ENCODE data around the gene FBXW7.
A peak's percentile ranks its signal among the peaks of the same experiment; 100 is the strongest.

The FBXW7 gene

DNA sequence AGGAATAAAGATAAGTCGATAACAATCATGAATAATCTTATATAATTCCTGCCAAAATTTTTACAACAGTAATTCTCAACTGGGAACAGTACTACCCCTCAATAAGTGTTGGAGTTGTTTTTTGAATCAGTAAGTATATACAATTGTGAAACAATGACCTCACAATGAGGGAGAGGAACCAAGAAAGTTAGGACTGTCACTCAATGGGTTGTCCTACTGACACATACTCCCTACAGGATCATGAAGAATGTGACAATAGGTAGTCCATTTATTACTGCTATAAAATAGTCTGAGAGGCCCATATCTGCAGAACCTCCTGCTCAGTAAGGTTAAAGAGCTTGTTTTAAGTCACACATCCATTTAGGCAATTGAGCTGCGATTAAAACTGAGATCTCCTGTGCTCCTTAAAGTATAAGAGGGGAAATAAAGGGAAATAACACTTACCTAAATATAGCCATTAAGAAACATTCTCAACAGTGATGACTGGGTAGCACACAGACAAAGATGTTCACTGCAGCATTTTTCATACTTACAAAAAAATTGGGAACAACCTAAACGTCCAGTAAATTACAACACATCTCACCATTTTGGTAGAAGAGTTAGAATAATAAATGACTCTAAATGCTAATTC, 26.2 kb downstream of the FBXW7 start:
- no peak for DNase-seq

- no peak for DNase-seq
These were observed 27.1 kb downstream of the FBXW7 start for GRCh38 chr4:152508818-152509217.

DNA sequence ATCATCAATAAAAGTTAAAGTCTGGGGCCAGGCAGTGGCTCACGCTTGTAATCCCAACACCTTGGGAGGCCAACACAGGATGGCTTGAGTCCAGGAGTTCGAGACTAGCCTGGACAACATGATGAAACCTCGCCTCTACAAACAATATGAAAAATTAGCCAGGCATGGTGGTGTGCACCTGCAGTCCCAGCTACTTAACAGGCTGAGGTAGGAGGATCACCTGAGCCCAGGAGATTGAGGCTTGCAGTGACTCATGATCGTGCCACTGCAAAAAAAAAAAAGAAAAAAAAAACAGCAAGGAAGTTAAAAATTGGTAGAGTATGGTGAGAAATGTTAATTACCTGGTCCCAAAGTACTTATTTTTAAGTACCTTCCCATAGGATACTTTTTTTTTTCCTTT, 27.5 kb downstream of the FBXW7 start:
- no peak for DNase-seq

DNA sequence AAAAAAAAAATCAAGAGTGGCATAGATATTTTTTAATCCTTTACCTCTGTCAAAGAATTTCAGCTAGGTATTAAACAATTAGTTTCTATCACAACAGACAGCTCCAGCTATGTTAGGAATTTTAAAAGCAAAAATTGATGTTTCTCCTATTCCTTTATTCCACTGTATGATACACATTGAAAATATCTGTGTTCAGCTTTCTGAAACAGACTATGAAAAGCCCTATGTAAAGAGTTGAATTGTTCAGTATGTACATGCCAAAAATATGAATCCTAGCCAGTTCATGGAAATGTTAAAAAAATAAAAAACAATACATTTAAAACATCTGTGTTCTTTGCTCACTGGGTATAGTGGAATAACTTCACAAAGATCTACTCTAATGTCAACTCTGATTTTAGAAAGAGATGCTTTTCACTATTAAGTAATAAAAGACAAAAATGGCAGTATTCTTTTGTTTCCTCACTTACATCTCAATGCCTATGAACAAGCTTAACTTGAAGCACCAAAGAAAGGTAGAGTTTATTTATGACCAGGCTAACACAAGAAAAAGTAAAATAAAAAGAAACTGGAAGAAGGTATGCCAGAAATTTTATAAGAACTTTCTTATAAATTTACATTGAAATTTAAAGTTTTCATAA, 32.1 kb downstream of the FBXW7 start:
- DNase-seq: no peak

DNA sequence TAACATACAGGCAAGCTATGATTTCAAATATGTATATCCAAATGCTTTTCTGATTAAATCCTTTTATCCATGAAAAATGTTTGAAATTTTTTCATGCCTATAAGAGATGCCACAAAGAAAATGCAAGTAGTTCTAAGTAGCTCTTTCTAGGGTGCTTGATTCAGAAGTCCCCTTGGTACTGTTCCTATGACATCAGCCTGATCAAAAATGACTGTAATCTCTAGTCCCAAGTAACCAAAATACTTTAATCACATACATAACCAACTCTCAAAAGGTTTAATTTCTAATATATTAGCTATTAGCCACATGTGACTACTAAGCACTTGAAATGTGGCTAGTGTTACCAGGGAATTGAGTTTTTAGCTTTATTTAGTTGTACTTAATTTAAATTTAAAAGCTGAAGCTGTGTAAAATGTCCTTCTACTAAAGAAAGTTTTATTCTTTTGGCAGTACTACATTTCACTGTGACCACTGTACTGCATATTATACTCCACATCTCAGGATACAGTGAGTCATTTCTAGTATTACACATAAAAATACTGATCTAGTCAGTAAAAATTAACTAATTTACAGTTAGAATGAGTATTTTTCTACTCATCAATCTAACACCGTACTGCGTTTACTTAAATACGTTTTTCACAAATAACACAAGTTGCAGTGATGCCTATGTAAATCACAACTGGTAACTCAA, 33.9 kb downstream of the FBXW7 start:
- no peak for DNase-seq

DNA sequence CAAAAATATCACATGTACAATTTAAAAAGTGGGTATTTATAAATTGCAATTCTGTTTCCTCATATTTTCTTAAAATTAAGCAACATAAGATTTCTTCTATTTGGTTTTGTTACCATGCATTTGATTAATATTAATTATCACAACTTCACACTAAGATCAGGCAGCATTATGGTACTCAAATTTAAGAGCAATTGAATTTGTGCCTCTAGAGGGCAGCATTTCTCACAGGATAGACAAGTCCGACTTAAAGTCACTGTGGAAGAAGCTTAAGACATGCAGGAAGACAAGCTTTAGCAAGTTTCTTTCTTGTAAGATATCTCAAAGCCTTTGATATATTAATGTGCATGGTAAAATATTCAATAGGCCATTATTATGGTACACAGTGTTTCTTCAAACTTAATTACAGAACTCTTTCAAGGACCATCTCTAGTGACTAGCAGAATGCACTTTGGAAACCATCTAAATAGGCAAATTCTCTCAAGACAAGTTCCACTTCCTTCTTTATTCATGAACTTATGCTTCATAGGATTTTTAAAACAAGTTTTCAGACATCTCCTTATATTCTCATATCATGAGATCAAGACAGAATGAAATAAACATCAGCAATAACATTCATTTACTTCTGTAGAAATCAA, 35.0 kb downstream of the FBXW7 start:
- peak; percentile 50 for DNase-seq

DNA sequence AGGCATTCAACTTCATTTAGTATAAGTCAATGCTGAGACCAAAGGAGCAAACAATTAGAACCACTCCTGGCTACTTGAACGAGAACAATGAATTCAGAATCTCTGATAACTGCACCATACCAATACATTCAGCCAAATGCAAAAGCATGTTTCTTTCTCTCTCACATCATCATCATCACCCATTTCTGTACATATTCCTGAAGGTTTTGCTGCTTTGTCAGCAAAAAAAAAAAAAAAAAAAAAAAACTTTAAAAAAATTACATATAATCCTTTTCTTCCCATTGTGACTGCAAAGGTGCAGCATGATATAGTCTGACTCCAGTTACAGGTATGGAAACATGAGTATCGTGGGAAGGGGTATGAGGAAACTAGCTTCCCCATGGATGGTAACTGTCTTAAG, 35.6 kb downstream of the FBXW7 start:
- no peak for DNase-seq

GRCh38 chr4:152499344-152499743, 36.5 kb downstream of the FBXW7 start:
- no peak for DNase-seq

DNA sequence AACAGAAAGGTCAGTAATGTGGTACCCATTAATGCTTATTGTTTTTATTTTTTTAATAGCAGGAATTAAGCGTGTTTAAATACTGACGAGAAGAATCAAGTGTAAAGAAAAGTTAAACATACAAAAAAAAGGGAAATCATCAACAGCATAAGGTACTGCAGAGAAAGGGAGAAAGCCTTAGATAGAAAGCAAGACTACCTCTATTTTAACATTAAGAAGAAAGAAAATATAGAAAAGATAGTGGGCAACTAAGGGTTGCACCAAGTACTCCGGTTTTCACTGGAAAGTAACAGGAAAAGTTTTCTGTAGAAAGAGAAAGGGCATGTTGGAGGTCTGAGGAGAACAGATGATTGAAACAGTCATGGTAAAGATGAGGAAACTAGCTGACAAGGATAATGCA, 41.9 kb downstream of the FBXW7 start:
- DNase-seq: no peak

- DNase-seq: no peak
These were observed 47.6 kb downstream of the FBXW7 start for GRCh38 chr4:152488246-152488645.

DNA sequence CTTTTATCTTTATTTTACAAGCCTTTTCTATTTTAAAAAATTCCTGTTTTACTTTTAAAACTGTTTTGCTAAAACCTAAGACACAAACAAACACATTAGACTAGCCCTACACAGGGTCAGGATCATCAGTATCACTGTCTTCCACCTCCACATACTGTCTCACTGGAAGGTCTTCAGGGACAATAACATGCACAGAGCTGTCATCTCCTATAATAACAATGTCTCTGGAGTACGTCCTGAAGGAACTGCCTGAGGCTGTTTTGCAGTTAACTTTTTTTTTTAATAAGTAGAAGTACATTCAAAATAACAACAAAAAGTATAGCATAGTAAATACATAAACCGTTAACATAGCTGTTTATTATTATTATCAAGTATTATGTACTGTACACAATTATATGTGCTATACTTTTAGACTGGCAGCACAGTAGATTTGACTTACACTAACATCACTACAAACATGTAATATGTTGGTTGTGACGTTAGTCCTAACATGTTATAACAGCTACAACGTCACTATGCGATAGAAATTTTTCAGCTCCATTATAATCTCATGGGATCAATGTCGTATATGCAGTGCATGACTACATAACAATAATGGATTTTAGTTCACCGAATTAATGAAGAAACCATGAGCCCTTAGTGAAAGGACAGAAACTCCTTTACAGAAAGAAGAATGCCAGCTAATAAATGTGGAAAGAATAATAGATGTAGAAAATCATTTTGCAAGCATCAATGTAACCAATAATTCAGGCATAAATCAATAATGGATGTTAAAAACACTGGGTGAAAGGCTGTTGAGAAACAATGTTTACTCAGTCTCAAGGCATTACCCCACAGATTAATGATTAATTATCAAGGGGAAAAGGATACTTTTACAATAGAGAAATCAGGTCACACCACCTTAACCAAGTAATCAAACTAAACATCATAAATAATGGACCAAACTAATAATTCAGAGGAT, 49.2 kb downstream of the FBXW7 start:
- DNase-seq: no peak

GRCh38 chr4:152485726-152486276, 50.1 kb downstream of the FBXW7 start:
- DNase-seq: peak; percentile 57

DNA sequence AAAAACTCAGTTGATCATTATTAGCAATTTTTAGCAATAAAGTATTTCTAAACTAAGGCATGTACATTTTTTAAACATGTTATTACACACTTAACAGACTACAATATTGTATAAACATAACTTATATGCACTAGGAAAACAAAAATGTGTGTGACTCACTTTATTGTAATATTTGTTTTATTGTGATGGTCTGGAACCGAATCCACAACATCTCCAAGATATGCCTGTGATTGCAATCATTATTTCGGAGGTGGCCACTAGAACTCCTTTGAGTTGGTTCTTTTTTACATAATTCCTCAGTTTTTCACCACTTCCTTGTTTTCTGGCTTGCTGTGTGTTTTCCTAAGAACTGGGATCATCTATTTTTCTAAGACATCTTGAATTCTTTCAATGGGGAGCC, 53.7 kb downstream of the FBXW7 start:
- no peak for DNase-seq

DNA sequence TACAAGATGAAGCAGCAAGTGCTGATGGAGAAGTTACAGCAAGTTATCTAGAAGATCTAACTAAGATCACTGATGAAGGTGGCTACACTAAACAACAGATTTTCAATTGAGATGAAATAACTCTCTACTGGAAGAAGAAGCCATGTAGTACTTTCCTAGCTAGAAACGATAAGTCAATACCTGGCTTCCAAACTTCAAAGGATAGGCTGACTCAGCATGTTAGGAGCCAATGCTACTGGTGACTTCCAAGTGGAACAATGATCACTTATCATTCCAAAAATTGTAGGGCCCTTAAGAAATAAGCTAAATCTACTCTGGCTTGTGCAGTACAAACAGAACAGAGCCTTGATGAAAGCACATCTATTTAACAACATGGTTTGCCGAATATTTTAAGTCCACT, 55.0 kb downstream of the FBXW7 start:
- no peak for DNase-seq

DNA sequence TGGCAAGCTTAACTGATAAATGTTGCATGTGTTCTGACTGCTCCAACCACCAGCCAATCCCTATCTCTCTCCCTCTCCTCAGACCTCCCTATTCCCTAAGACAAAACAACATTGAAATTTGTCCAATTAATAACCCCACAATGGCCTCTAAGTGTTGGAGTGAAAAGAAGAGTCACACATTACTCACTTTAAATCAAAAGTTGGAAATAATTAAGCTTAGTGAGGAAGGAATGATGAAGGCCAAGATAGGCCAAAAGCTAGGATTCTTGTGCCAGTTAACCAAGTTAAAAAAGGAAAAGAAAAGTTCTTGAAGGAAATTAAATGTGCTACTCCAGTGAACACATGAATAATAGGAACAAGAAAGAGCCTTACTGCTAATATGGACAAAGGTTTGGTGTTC, 55.6 kb downstream of the FBXW7 start:
- DNase-seq: no peak

DNA sequence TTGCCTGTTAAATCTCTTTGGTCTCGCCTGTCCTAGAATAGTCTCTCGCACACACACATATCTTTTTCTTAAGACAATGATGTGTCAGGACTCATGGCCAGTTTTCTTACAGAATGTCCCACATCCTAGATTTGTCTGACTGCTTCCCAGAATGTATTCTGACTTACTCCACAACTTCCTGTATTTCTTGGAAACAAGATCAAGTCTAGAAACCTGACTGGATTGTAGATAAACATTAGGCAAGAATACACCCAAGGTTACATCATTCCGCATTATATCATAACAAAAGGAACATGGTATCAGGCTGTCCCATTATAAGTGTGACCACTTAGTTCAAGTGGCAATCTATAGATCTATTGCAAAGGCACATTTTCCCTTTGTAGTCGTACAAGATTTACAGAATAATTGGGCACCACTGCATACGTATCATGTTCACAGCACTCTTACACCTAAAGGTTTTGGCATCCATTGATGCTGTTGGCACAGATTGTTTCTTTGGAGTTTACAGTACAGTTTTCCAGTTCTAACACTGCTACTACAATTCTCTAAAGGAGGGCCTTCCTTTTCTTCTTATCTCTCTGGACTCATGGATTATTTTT, 56.4 kb downstream of the FBXW7 start:
- DNase-seq: no peak

DNA sequence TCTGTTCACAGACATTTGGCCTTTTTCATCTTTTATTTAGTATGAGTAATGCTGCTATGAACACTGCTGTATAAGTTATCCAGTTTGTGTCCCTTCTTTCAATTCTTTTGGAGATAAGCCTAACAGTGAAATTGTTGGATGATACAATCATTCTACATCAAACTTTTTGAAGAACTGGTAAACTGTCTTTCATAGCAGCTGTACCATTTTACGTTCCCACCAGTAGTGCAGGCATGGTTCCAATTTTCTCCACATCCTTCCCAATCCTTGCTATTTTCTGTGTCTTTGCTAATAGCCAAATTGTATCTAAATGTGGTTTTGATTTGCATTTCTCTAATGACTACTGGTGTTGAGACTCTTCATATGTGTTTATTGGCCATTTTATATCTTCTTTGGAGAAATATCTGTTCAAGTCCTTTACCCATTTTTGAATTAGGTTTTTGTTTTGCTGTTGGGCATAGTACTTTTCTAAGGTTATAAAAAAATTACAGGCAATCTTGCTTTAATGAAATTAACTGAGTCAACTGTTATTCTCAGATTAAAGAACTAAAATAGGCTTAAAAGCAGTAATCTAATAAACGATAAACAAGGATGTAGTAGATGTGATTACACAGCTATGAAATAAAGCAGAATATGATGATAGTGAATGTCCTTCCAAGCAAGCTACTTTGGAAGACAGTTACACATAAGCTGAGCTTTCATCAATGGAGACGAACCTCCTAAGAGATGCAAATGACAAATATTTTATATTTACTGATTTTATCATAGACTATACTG, 57.2 kb downstream of the FBXW7 start:
- DNase-seq: no peak

DNA sequence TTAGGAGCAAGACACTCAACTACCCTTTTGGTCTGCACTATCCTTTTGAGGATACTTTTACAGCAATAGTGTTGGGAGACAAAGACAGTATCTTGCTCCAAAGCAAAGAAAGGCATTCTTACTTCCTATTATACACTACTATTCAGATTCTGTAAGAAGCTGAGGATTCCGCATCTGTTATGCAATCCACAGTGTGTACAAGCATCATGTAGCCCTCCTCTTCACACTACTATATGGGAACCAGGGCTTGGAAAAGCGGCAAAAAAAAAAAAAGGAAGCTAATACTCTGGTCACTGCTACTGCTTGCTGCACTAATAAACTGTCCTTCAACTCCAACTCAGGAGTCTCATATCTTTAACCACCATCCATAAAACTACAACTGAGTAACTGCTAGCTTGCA, 59.1 kb downstream of the FBXW7 start:
- DNase-seq: no peak

DNA sequence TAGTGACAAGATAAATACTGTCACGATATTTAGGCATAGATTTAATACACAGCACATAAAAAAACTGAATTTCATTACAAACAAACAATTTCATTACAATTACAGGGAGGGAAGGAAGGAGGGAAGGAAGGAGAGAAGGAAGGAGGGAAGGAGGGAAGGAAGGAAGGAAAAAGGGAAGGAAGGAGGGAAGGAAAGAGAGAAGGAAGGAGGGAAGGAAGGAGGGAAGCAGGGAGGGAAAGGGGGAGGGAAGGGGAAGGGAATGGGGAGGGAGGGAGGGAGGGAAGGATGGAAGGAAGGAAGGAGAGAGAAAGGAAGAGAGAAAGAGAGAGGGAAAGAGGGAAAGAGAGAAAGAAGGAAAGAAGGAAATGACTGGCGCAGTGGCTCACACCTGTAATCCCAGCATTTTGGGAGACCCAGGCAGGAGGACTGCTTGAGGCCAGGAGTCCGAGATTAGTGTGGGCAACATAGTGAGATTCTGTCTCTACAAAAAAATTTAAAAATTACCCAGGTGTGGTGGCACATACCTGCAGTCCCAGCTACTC, 64.6 kb downstream of the FBXW7 start:
- DNase-seq: no peak

GRCh38 chr4:152468408-152468807, 67.5 kb downstream of the FBXW7 start:
- DNase-seq: no peak

- DNase-seq: no peak
These were observed 68.8 kb downstream of the FBXW7 start for GRCh38 chr4:152467101-152467500.

Data from DMS153 (cell line).